Lower lobe of right lung (tissue), 2 donors: ENCODE results near the gene ATG9A. TPM values are rescaled to one million over a fixed set of nuclear protein-coding genes. Genes with fewer than 3 reads are reported as not detected.
A peak's percentile ranks its signal among the peaks of the same experiment; 100 is the strongest.

ENCODE experiments used
- ATAC-seq, 2 donors: fragments of 200-7000 bp; cut with Tn5 transposase; one replicate each; pipeline ENCODE4 v1.9.1; 2020 to 2022; ENCODE audit warnings: mild to moderate bottlenecking in 2 of 2, moderate library complexity in 2 of 2
- DNase-seq: peaks from one replicate; pipeline ENCODE4 v3.0.0-alpha.2; 2020
- H3K27ac ChIP-seq: fragments of 200-600 bp; one replicate; pipeline ENCODE4 v1.8.0; 2022
- H3K27me3 ChIP-seq: fragments of 200-600 bp; one replicate; pipeline ENCODE4 v1.8.0; 2022; ENCODE audit warnings: low read depth
- H3K36me3 ChIP-seq: fragments of 200-600 bp; one replicate; pipeline ENCODE4 v1.8.0; 2022; ENCODE audit warnings: mild to moderate bottlenecking
- H3K4me1 ChIP-seq: fragments of 200-600 bp; one replicate; pipeline ENCODE4 v1.8.0; 2022
- H3K4me3 ChIP-seq: fragments of 200-600 bp; one replicate; pipeline ENCODE4 v1.8.0; 2022; ENCODE audit warnings: mild to moderate bottlenecking
- H3K9me3 ChIP-seq: fragments of 200-600 bp; one replicate; pipeline ENCODE4 v1.8.0; 2022
- intact Hi-C: fragments of 100-400 bp; cut with DNase I; formaldehyde crosslinking; loops from one replicate; pipeline ENCODE4 v1.11.0; 2022
- total RNA-seq: library from RNA; stranded (reverse); fragmentation: NEBNext Ultra II Directional; extraction: Animal tissue kit (Norgen Biotek cat#: 25700); gene quantifications from one replicate; pipeline ENCODE4 v1.2.1, GENCODE V29; 2021
- TF ChIP-seq, protein P1 (sequence below): fragments of 200-600 bp; IDR thresholded peaks from one replicate; pipeline ENCODE4 v1.8.0; 2022; ENCODE audit warnings: antibody characterized with exemption, mild to moderate bottlenecking
- donor health status: DM: no; HTN: yes; CAD: no; lungs with severe emphysema.

The ATG9A gene
- total RNA-seq, 1 donor from 2014 or later: 45.7 TPM

DNA sequence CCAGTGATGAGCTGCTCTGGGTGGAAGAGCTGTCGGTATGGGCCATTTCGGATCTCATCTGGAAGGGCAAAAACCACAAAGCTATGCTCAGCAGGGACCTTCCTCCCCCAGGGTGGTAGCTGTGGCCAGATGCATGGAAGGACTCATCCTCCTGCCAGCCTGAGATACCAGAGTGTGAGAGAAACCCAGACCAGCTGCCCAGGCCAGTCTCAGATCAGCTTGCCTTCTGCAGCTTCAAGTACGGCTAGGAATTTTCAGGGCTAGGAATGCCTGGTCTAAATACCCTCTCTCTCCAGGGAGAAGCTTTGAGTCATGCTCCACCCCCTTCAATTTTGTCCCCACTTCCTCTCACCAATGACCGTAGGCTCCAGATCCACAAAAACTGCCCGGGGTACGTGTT is 22.2 kb upstream of the ATG9A start:
- Histone ChIP-seq H3K4me3 (peak overlapping the region; percentile 72), H3K27me3 (no peaks in the 10 kb centered on the region), H3K4me1 (peaks cover 67% of the 10 kb centered on the region), H3K36me3 (peaks cover 28% of the 10 kb centered on the region), H3K27ac (peak overlapping the region; percentile 85), H3K9me3 (no peaks in the 10 kb centered on the region)
- TF ChIP-seq, protein P1, sequence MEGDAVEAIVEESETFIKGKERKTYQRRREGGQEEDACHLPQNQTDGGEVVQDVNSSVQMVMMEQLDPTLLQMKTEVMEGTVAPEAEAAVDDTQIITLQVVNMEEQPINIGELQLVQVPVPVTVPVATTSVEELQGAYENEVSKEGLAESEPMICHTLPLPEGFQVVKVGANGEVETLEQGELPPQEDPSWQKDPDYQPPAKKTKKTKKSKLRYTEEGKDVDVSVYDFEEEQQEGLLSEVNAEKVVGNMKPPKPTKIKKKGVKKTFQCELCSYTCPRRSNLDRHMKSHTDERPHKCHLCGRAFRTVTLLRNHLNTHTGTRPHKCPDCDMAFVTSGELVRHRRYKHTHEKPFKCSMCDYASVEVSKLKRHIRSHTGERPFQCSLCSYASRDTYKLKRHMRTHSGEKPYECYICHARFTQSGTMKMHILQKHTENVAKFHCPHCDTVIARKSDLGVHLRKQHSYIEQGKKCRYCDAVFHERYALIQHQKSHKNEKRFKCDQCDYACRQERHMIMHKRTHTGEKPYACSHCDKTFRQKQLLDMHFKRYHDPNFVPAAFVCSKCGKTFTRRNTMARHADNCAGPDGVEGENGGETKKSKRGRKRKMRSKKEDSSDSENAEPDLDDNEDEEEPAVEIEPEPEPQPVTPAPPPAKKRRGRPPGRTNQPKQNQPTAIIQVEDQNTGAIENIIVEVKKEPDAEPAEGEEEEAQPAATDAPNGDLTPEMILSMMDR: no peak
- intact Hi-C loops: no loop called here
- DNase-seq: no peak
- no peak for ATAC-seq

DNA sequence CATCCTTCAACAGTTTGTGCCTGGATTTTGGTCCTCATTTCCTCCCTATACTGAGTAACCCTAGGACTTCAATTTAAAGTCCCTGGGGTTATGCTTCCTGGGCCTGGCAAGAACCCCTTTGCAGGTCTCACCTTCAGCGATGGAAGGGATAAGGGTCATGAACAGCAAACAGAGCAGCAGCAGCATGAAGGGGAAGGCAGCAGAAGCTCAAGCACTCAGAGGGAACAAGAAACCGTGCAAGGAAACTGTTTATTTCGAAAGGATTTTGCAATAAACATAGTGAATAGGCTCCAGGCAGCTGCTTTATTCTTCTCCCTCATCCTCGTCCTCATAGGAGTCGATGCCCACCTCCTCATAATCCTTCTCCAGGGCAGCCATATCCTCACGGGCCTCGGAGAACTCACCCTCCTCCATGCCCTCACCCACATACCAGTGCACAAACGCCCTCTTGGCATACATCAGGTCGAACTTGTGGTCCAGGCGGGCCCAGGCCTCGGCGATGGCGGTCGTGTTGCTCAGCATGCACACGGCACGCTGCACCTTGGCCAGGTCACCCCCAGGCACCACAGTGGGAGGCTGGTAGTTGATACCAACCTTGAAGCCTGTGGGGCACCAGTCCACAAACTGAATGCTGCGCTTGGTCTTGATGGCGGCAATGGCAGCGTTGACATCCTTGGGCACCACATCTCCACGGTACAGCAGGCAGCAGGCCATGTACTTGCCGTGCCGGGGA is 20.8 kb upstream of the ATG9A start:
- H3K9me3 ChIP-seq: no peaks in the 10 kb centered on the region
- H3K27me3 ChIP-seq: no peaks in the 10 kb centered on the region
- peaks cover 76% of the 10 kb centered on the region for H3K4me1 ChIP-seq
- H3K36me3 ChIP-seq: peaks cover 28% of the 10 kb centered on the region
- TF ChIP-seq, protein P1: no peak
- no peak for ATAC-seq
- H3K4me3 ChIP-seq: peak overlapping the region; percentile 41
- no peak for DNase-seq
- H3K27ac ChIP-seq: peak overlapping the region; percentile 91
- intact Hi-C loops: no loop called here

DNA sequence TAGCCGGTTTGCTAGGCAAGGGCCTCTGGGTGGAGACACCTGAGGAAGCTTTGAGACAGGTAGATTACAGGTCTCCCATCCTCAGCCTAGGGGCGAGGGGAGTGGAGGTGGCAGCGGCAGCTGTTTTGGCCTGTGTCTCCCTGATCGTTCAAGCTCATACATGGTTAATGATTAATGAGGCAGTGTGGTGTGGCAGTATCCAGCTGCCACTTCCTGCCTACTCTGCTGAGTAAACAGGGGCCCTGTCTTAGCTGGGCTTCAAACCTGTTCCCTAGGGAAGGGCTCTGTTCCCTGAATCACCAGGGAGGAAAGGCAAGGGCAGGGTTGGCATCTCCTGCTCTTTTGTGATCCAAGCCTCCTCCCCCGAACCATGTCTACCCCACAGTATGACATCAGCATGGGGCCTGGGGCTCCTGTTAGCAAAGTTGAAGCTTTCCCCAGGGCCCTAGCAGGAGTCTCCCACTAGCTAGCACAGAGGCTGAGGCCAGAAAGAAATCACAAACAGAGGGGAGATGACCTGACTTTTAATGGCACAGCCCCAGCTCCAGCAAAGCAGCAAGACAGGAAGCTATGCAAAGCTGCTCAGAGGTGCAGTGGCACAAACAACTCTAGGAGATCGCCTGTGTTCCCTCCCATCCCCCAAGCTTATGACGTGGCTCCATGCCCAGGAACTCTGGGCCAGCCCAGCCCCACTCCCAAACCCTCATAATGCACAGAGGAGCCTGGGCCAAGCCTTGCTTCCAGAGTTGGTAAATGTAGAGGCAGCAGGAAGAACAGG is 20.0 kb upstream of the ATG9A start:
- peaks cover 76% of the 10 kb centered on the region for H3K4me1 ChIP-seq
- DNase-seq: peak; percentile 88
- peak overlapping the region; percentile 91 for H3K27ac ChIP-seq
- H3K9me3 ChIP-seq: no peaks in the 10 kb centered on the region
- peak overlapping the region; percentile 41 for H3K4me3 ChIP-seq
- TF ChIP-seq, protein P1: no peak
- no peaks in the 10 kb centered on the region for H3K27me3 ChIP-seq
- ATAC-seq: peak; percentile 51 to 68
- intact Hi-C loops: no loop called here
- peaks cover 28% of the 10 kb centered on the region for H3K36me3 ChIP-seq

DNA sequence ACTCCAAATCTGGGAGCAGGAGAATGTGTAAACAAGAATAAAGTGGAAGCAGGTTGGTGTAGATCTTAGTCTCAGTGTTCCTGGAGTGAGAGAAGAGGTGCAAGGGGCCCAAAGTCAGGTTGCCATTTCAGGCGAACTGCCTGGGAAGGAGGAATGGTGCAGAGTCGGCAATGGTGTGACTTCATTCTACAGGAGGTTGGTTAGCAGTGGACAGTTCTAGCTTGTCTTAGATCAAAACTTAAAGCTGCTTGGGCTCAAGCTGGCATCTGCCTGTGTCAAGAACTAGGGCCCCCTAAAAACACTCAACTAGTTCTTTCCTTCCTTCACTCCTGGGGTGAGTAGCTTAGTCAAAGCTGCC is 19.4 kb upstream of the ATG9A start:
- Histone ChIP-seq H3K27me3 (no peaks in the 10 kb centered on the region), H3K36me3 (peaks cover 28% of the 10 kb centered on the region), H3K4me3 (peak overlapping the region; percentile 41), H3K4me1 (peaks cover 75% of the 10 kb centered on the region), H3K27ac (peak overlapping the region; percentile 91), H3K9me3 (no peaks in the 10 kb centered on the region)
- TF ChIP-seq, protein P1: no peak
- no peak for ATAC-seq
- intact Hi-C loops: no loop called here
- DNase-seq: no peak

DNA sequence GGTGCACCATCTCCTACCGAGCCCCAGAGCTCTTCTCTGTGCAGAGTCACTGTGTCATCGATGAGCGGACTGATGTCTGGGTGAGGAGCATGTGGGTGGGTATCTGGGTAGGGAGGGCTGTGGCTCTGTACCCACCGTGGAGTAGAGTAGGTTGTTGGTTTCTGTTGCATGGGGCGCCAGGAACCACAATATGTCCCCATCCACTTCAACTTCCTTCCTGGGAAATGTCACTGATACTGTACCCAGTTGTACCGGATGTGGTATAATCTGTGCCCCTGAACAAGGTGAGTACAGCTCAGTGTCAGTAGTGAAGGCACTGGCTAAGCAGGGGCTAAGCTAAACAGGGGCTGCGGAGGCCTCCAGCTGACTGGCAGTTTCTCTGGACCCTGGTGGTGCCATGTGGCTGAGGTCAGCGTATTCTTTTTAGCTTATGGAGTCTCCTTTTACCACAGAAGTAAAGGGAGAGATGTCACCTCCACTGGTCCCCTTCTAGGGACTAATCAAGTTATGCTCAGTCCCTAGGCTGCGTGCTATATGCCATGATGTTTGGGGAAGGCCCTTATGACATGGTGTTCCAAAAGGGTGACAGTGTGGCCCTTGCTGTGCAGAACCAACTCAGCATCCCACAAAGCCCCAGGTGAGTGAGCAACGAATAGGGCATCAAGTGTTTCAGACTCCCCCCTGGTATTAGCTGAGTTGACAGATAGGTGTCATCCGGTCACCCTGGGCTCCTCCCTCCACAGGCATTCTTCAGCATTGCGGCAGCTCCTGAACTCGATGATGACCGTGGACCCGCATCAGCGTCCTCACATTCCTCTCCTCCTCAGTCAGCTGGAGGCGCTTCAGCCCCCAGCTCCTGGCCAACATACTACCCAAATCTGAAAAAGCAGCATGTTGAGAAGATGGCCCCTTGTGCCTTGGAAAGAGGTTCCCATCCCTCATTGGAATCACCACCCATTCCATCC is 18.5 kb upstream of the ATG9A start:
- Histone ChIP-seq H3K36me3 (peaks cover 28% of the 10 kb centered on the region), H3K9me3 (no peaks in the 10 kb centered on the region), H3K4me1 (peaks cover 75% of the 10 kb centered on the region), H3K27ac (peak overlapping the region; percentile 91), H3K4me3 (peak overlapping the region; percentile 3), H3K27me3 (no peaks in the 10 kb centered on the region)
- TF ChIP-seq, protein P1: no peak
- ATAC-seq (peak in 1 of 2 donors; percentile 5), DNase-seq (no peak)
- intact Hi-C loops: no loop called here
